ENCODE measurements around the gene LTO1.

DNA sequence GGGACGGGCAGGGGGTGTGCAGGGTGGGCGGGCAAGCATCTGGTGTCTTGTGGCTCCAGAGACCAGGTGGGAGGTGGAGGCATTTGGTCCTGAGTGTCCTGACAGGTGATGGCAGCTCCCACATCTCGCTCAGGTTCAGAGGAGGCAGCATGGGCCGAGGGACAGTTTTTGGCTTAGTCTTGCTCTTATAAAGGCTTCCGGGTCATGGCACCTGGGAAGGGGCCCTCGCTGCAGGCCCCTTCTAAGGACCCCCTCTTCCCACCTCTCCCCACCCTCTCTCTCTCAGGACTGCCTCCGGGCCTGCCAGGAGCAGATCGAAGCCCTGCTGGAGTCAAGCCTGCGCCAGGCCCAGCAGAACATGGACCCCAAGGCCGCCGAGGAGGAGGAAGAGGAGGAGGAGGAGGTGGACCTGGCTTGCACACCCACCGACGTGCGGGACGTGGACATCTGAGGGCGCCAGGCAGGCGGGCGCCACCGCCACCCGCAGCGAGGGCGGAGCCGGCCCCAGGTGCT lies 24.3 kb downstream of the LTO1 start:
- TF ChIP-seq POLR2AphosphoS5 (IDR thresholded peaks at IDR 0.05; ENCODE audit: low read depth) = no peak
- TF ChIP-seq, protein P1, sequence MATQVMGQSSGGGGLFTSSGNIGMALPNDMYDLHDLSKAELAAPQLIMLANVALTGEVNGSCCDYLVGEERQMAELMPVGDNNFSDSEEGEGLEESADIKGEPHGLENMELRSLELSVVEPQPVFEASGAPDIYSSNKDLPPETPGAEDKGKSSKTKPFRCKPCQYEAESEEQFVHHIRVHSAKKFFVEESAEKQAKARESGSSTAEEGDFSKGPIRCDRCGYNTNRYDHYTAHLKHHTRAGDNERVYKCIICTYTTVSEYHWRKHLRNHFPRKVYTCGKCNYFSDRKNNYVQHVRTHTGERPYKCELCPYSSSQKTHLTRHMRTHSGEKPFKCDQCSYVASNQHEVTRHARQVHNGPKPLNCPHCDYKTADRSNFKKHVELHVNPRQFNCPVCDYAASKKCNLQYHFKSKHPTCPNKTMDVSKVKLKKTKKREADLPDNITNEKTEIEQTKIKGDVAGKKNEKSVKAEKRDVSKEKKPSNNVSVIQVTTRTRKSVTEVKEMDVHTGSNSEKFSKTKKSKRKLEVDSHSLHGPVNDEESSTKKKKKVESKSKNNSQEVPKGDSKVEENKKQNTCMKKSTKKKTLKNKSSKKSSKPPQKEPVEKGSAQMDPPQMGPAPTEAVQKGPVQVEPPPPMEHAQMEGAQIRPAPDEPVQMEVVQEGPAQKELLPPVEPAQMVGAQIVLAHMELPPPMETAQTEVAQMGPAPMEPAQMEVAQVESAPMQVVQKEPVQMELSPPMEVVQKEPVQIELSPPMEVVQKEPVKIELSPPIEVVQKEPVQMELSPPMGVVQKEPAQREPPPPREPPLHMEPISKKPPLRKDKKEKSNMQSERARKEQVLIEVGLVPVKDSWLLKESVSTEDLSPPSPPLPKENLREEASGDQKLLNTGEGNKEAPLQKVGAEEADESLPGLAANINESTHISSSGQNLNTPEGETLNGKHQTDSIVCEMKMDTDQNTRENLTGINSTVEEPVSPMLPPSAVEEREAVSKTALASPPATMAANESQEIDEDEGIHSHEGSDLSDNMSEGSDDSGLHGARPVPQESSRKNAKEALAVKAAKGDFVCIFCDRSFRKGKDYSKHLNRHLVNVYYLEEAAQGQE (IDR thresholded peaks at IDR 0.05; ENCODE audit: insufficient replicate concordance, low read depth) = no peak

All from HL-60 (cell line).